Testis (tissue), 2 donors: ENCODE results near the gene NRCAM.

Experiments used
- CTCF ChIP-seq, 3 experiments: fragments of 450-650 bp in 2 of 3; fragments of 200-600 bp in 1 of 3; sonication (generic) in 1 of 3; IDR thresholded peaks; one replicate each; pipeline ENCODE4 v1.5.1; 2016 to 2019; ENCODE audit warnings: antibody characterized with exemption in 3 of 3, mild to moderate bottlenecking in 2 of 3, moderate library complexity in 1 of 3
- POLR2A ChIP-seq: fragments of 450-650 bp; IDR thresholded peaks from one replicate; pipeline ENCODE4 v1.6.1; 2017; ENCODE audit warnings: antibody characterized with exemption, mild to moderate bottlenecking, moderate library complexity

DNA sequence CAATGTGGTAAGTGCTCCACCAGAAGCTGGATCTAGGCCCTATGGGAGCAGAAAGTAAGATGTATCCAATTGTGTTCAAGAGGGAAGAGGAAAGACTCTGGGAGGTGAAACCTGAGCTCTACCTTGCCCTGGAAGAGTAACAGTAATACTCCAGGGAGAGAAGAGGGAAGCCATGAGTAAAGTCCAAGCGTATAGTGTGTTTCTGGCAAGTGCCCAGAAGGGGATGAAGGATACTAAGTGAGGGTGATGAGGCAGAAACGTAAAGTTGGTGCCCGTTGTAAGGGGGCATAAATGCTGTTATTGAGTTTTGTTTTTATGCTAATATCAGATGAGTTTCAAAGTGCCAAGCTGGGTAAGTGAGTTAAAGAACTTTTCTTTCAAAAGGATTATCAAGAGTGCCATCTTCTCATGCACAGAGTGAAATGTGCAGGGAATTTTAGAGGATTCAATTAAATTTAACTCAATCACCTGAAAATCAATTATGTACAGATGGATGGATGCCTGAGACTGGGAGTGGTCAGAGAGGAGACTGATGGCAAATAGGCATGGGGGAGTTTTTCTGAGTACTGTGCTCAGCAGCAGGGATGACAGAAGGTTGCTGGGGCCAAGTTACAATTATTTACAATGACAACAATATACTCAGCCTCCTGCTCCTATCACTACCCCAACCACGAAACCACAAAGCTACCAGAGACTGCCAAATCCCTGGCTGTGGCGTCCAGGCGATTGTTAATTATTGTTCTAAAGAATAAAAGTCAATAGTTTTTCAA is 202.8 kb downstream of the NRCAM start:
- no peak for TF ChIP-seq CTCF (IDR thresholded peaks at IDR 0.05)
- TF ChIP-seq POLR2A = no peak
